ENCODE measurements around the gene CADM3.

Gene CADM3

DNA sequence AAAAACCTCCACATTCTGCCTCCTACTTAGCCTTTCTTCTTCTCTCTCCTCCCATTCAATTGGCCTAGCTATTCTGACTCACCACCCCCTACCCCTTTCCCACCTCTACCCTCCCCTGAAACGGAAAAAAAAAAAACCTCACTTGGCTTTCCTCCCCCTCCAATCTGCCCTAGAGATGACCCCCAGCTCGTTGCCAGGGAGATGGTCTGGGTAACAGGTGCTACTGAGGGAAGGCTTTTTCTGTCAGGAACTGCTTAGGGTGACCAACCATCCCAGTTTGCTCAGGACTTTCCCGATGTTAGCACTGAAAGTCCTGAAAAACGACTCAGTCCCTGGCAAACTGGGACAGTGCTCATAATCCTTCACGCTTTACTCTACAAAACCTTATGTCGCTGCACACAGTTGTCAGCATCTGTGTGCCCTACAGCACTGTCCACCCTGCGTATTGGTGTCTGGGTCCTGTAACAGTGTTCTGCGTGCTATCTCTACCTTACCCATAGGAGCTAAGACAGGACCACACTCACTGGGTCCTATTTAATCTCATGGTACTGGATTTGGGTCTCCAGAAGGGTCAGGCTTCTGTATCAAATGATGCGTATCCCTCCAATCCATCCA, 7.7 kb upstream of the CADM3 start:
- no peak for DNase-seq (ENCODE audit: low spot score)
- TF ChIP-seq, protein P1, sequence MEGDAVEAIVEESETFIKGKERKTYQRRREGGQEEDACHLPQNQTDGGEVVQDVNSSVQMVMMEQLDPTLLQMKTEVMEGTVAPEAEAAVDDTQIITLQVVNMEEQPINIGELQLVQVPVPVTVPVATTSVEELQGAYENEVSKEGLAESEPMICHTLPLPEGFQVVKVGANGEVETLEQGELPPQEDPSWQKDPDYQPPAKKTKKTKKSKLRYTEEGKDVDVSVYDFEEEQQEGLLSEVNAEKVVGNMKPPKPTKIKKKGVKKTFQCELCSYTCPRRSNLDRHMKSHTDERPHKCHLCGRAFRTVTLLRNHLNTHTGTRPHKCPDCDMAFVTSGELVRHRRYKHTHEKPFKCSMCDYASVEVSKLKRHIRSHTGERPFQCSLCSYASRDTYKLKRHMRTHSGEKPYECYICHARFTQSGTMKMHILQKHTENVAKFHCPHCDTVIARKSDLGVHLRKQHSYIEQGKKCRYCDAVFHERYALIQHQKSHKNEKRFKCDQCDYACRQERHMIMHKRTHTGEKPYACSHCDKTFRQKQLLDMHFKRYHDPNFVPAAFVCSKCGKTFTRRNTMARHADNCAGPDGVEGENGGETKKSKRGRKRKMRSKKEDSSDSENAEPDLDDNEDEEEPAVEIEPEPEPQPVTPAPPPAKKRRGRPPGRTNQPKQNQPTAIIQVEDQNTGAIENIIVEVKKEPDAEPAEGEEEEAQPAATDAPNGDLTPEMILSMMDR (IDR thresholded peaks at IDR 0.05; ENCODE audit: extremely low read depth, missing control alignments), result no peak

GRCh38 chr1:159168043-159168442, 3.4 kb upstream of the CADM3 start:
- no peak for DNase-seq (ENCODE audit: low spot score)
- TF ChIP-seq, protein P1 (IDR thresholded peaks at IDR 0.05; ENCODE audit: extremely low read depth, missing control alignments), result no peak

DNA sequence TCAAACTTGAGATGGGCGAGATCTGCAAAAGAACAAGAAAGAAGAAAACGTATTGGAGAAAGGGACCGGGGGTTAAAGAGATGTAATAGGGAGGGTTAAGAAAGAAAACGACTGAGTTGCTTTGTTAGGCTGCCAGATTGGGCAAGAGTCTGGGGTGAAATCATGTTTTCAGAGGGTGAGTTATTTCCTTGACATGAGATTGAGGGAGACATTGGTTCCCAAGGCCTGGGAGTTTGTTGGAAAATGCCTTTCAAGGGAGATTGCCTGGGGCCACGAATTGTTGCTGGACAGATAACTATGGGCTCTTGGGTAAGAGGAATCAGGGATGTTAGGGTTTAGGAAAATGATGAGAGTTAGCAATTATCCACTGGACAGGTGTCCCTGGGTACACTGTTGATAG, 776 bp upstream of the CADM3 start:
- TF ChIP-seq, protein P1 (IDR thresholded peaks at IDR 0.05; ENCODE audit: extremely low read depth, missing control alignments), result no peak
- DNase-seq (ENCODE audit: low spot score), result no peak

DNA sequence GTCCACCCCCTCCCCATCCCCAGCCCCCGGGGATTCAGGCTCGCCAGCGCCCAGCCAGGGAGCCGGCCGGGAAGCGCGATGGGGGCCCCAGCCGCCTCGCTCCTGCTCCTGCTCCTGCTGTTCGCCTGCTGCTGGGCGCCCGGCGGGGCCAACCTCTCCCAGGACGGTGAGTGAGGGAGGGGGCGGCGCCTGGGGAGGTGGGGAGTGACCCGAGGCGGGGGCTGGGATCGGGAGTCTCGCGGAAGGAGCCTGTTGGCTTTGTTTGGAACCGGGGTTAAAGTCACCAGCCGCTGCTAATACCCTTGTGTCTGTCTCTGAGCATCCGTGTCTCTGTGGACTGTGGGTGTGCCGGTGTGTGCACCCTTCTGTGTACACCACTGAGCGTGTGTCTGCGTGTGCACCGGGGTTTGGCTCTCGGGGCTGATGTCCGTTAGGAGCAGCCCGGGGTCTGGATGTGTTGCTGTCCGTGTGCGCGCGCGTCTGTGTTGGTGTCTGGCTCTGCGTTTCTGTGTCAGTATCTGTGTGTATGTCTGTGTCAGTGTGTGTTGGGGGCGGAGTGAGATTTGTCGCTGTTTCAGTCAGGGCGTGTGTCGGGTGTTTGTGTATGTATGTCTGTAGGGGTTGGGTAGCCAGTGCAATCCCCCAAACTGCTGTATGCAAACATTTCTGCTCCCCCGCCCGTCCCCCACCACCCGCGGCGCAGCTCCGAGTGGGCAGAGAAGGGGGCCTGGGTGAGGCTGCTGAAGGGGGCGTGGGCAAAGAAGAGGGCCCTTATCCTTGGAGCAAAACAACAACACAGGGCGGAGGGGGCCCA, 480 bp downstream of the CADM3 start:
- TF ChIP-seq, protein P1 (IDR thresholded peaks at IDR 0.05; ENCODE audit: extremely low read depth, missing control alignments), result no peak
- no peak for DNase-seq (ENCODE audit: low spot score)

DNA sequence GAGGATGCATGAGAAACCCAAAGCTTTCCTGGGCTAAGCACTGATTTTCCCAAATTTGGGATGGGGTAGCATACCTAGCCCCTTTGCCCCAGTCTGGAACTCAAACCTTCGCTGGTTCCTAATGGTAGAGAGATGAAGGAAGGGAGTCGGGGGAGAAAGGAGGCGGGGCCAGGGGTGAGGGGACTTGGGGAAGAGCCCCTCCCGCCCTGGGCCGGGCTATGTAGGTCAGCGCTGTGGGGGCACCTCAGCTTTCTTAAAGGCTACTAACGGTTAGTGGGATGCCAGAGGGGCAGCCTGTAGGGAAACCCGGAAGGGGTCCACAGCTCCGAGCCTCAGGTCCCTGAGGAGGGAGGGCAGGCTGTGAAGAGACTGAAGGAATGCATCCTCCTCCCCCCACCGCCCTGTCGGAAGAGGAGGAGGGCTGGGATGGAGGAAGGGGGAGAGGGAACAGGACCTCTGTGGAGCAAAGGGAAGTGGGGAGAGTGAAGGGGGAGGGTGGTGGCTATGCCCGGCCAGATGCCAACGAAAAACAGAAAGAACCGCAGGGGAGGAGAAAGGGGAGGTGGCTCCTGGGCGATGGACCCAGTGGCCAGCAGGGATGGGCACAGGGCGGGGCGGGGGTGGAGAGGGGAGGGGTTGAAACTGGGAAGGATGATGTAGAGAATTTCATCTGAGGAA, 1.3 kb downstream of the CADM3 start:
- DNase-seq (ENCODE audit: low spot score), result no peak
- TF ChIP-seq, protein P1 (IDR thresholded peaks at IDR 0.05; ENCODE audit: extremely low read depth, missing control alignments), result no peak

DNA sequence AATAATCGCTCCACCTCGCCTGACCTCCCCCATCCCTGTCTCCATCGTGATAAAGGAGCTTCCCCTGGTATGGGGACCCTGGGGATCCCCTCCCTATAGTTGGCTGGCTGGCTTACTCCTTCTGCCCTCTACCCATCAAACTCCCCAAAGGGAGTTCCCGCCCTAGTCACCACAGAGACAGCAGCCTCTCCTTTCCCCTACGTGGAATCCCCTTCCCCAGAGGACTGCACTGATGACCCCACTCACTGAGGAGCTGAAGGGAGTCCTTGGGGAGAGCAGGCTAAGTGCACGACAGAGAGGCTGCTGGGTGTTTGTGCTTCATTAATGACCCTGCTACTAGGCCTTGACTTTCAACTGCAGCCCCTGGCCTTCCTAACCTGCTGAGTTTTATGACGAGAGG, 1.9 kb downstream of the CADM3 start:
- TF ChIP-seq, protein P1 (IDR thresholded peaks at IDR 0.05; ENCODE audit: extremely low read depth, missing control alignments), result no peak
- no peak for DNase-seq (ENCODE audit: low spot score)

DNA sequence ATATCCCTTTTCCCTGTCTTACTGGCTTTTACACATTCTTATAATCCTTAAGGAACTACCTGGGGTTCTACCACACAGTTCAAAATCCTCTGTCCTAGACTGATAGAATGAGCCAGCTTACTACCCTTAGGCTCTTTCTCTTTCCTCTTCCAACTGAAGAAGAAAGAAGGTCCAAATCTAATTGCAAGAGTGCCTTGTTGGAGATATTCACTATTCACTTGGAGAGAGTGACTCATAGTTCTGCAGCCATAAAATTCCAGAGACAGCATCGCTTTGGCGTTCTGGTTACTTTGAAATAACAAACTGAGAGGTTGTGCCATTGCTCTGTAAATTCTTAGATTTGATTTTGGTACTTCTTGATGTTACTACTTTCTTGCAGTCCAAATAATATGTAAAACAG, 4.2 kb downstream of the CADM3 start:
- TF ChIP-seq, protein P1 (IDR thresholded peaks at IDR 0.05; ENCODE audit: extremely low read depth, missing control alignments), result no peak
- no peak for DNase-seq (ENCODE audit: low spot score)
